BLaER1 treated with 17β-estradiol and CSF1 and Interleukin-3, amounts not matched to agents 10 nM and 100 nM (cell line): ENCODE measurements around the gene AKR1C3.
A peak's percentile ranks its signal among the peaks of the same experiment; 100 is the strongest.
"Not testable (repeated sequence)": the region's sequence is repeated elsewhere in the genome, so short reads cannot be mapped to it uniquely, and the experiment has no call there.

Source experiments
- H3K27ac ChIP-seq, 11 experiments: shearing (Covaris generic); formaldehyde crosslinking; 2 replicates each; pipeline ENCODE4 v1.8.1; 2022
- H3K27me3 ChIP-seq, 11 experiments: shearing (Covaris generic); formaldehyde crosslinking; 2 replicates each; pipeline ENCODE4 v1.8.1; 2022
- H3K36me3 ChIP-seq, 11 experiments: shearing (Covaris generic); formaldehyde crosslinking; 2 replicates each; pipeline ENCODE4 v1.8.1; 2022
- H3K4me1 ChIP-seq, 10 experiments: shearing (Covaris generic); formaldehyde crosslinking; 2 replicates each; pipeline ENCODE4 v1.8.1; 2022
- H3K4me2 ChIP-seq, 11 experiments: shearing (Covaris generic); formaldehyde crosslinking; 2 replicates each; pipeline ENCODE4 v1.8.1; 2022
- H3K4me3 ChIP-seq, 10 experiments: shearing (Covaris generic); formaldehyde crosslinking; 2 replicates each; pipeline ENCODE4 v1.8.1; 2022
- H3K9ac ChIP-seq, 11 experiments: shearing (Covaris generic); formaldehyde crosslinking; 2 replicates each; pipeline ENCODE4 v1.8.1; 2022
- H3K9me3 ChIP-seq, 11 experiments: shearing (Covaris generic); formaldehyde crosslinking; replicated peaks in 1 of 11; 2 replicates each; pipeline ENCODE4 v1.8.1; 2022
- H4K20me1 ChIP-seq, 11 experiments: shearing (Covaris generic); formaldehyde crosslinking; 2 replicates each; pipeline ENCODE4 v1.8.1; 2022
- Cebpa-rat ChIP-seq, 11 experiments: shearing (Covaris generic); IDR thresholded peaks; 2 replicates each; pipeline ENCODE4 v1.8.1; 2022

AKR1C3 gene

DNA sequence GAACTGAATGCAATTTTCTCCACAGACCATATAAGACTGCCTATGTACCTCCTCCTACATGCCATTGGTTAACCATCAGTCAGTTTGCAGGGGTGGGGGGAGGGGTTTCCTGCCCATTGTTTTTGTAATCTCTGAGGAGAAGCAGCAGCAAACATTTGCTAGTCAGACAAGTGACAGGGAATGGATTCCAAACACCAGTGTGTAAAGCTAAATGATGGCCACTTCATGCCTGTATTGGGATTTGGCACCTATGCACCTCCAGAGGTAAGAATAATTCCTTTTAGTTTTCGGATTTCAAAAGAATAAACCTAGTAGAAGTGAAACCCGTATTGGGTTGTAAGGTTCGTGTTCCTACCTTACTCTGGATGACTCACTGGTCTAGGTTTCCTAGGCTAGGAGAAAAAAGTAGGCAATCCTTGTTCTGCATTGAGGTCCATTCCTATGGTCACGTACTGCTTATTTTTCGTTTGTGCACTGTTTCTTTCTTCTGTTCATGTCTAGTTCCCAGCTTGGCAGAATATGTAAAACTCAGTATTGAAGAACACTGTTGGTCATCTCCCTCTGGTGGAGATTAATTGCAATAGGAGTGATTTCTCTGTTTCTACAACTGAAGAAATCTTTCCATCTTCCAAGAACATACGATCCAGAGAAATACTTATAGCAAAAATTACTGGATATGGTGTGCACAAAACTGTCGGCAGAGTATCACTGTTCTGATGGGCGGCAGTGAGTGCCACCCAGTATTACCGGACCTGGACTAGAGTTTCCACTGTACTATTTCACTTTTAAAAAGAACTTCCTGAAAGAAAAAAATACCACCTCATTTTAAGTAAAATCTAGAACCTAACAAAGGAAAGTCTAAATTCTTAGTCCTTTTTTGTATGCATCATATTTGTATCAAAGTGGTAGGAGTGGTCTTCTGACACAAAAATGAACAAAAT, at the start of gene AKR1C3:
TSS of gene AKR1C3 (plus strand) at position 150 of the 941 bp plus-strand sequence. CDS start at position 181, 31 bp downstream.
- Histone ChIP-seq H3K27ac (peak within 1 kb of the TSS in 6 of 11 experiments; percentile 1 to 62 (median 24); a peak in 7 of 22 replicates), H3K27me3 (no peaks in the 10 kb centered on the region), H3K4me2 (peak within 1 kb of the TSS; percentile 48 to 83 (median 74)), H3K9ac (peak within 1 kb of the TSS in 10 of 11 experiments; percentile 9 to 60 (median 42); a peak in 14 of 22 replicates), H3K36me3 (no peaks in the 10 kb centered on the region), H4K20me1 (no peaks in the 10 kb centered on the region), H3K4me1 (peaks cover 0 to 12% (median 8%) of the 10 kb centered on the region in 10 experiments; a peak in 13 of 20 replicates), H3K4me3 (peak within 1 kb of the TSS; percentile 44 to 60 (median 54)), H3K9me3 (peaks cover 0 to 12% (median 0%) of the 10 kb centered on the region in 11 experiments; a peak in 9 of 22 replicates)
- TF ChIP-seq Cebpa-rat (IDR thresholded peaks at IDR 0.05): no peak

DNA sequence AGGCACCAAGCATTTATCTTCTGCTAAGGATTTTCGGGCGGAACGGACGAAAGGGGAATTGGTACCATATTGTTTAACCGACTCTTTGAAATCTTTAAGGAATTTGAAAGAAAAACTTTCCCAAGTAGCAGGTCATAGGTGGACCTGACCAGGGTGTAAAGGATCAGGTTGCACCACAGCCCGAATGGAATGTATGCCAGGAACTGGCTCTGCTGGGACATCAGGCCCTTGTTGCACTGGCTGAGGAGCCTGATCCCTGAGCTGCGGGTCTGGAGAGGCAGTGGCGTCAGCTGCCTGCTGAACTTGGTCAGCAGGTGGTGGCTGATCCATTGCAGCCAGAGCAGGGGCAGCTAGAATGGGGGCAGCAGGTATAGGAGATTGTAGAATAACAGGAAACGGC, 49.1 kb upstream of the AKR1C3 start:
- Histone ChIP-seq H3K27me3 (no peaks in the 10 kb centered on the region), H4K20me1 (no peaks in the 10 kb centered on the region), H3K36me3 (no peaks in the 10 kb centered on the region), H3K27ac (no peak overlapping the region), H3K9me3 (peaks cover 30 to 61% (median 38%) of the 10 kb centered on the region in 11 experiments), H3K4me3 (no peak overlapping the region), H3K9ac (no peak overlapping the region), H3K4me1 (peaks cover 8 to 15% (median 11%) of the 10 kb centered on the region in 10 experiments; a peak in 16 of 20 replicates), H3K4me2 (no peak overlapping the region)
- no peak for TF ChIP-seq Cebpa-rat (IDR thresholded peaks at IDR 0.05)

DNA sequence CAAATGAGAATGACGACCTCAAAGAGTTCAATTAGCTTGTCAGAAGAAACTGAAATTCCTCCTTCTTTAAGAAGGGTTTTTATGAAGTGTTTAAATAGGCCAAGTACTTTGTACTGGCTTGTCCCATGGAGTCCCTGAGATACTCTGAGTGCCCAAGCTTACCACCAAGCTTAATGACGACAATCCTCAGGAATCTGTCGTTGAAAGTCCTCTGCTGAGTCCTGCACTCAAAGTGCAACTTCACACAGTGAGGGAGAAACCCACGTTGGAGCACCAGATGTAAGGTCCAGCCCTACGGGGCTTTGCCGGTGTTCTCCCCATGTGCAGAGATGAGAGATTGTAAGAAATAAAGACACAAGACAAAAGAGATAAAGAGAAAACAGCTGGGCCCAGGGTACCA, 47.8 kb upstream of the AKR1C3 start:
- H3K27ac ChIP-seq: no peak overlapping the region
- H3K4me2 ChIP-seq: no peak overlapping the region
- no peak for TF ChIP-seq Cebpa-rat (IDR thresholded peaks at IDR 0.05)
- peaks cover 17 to 48% (median 25%) of the 10 kb centered on the region in 11 experiments; a peak in 21 of 22 replicates for H3K9me3 ChIP-seq
- H3K36me3 ChIP-seq: no peaks in the 10 kb centered on the region
- H3K27me3 ChIP-seq: no peaks in the 10 kb centered on the region
- no peak overlapping the region for H3K4me3 ChIP-seq
- peaks cover 4 to 8% (median 6%) of the 10 kb centered on the region in 10 experiments; a peak in 16 of 20 replicates for H3K4me1 ChIP-seq
- no peak overlapping the region for H3K9ac ChIP-seq
- H4K20me1 ChIP-seq: no peaks in the 10 kb centered on the region

DNA sequence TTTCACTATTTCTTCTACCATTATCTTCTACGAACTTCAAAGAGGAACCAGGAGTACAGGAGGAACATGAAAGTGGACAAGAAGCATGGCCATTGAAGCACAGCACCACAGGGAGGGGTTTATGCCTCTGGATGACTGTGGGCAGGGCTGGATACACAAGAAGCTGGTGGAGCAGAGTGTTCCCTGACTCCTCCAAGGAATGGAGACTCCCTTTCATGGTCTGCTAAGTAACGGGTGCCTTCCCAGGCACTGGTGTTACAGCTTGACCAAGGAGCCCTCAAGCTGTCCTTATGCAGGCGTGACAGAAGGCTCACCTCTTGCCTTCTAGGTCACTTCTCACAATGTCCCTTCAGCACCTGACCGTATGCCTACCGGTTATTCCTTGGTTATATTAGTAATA, 47.2 kb upstream of the AKR1C3 start:
- H3K4me1 ChIP-seq, H3K36me3 ChIP-seq, H3K4me2 ChIP-seq, H3K27me3 ChIP-seq, H3K9ac ChIP-seq, H4K20me1 ChIP-seq, H3K27ac ChIP-seq, H3K4me3 ChIP-seq: not testable (repeated sequence)
- peaks cover 13 to 42% (median 19%) of the 10 kb centered on the region in 11 experiments; a peak in 20 of 22 replicates for H3K9me3 ChIP-seq

DNA sequence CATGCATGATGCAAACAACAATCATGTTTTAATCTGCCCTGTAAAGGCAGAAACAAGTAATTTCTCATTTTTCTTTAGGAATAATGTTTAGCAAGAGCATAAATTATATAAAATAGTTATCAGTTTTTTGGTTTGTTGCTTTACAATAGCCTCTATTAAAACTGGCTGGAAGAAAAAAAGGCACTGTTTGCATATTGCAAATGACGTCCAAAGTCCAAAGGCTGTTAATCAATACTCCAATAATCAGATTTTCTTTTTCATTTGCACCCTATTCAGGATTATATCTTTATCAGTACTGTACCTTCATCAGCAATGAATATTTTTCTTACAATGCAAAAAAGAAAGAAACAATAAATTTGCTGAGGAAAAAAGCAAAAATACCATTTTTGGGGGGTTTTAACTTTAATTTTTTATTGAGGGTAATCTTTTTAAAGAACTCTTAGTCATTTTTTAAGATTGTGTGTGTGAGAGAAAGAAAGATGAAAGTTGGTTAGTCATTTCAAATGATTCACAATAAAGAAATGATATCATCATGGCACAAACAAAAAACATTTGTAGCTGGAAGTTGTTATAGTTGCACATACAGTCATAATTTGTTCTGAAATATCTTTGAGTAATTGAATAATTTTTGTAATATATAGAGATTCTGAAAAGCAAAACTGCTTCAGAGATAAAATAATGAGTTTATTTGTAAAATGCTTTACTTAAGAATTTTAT, 46.1 kb upstream of the AKR1C3 start:
- H3K36me3 ChIP-seq: no peaks in the 10 kb centered on the region
- H3K4me2 ChIP-seq: no peak overlapping the region
- no peaks in the 10 kb centered on the region for H3K27me3 ChIP-seq
- no peak overlapping the region for H3K27ac ChIP-seq
- H3K4me3 ChIP-seq: no peak overlapping the region
- peaks cover 7 to 38% (median 20%) of the 10 kb centered on the region in 11 experiments; a peak in 20 of 22 replicates for H3K9me3 ChIP-seq
- H3K9ac ChIP-seq: no peak overlapping the region
- TF ChIP-seq Cebpa-rat (IDR thresholded peaks at IDR 0.05): no peak
- H4K20me1 ChIP-seq: no peaks in the 10 kb centered on the region
- H3K4me1 ChIP-seq: no peaks in the 10 kb centered on the region

DNA sequence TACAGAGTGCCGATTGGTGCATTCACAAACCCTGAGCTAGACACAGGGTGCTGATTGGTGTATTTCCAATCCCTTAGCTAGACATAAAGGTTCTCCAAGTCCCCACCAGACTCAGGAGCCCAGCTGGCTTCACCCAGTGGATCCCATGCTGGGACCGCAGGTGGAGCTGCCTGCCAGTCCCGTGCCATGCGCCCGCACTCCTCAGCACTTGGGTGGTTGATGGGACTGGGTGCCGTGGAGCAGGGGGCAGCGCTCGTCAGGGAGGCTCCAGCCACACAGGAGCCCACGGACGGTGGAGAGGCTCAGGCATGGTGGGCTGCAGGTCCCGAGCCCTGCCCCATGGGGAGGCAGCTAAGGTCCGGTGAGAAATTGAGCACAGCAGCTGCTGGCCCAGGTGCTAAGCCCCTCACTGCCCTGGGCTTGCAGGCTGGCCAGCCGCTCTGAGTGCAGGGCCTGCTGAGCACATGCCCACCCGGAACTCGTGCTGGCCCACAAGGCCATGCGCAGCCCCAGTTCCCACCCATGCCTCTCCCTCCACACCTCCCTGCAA, 41.2 kb upstream of the AKR1C3 start:
- not testable (repeated sequence) for H3K4me3 ChIP-seq, H3K4me2 ChIP-seq, H3K4me1 ChIP-seq, H3K27ac ChIP-seq, H3K36me3 ChIP-seq, H3K9ac ChIP-seq, H3K27me3 ChIP-seq, H4K20me1 ChIP-seq
- H3K9me3 ChIP-seq: peaks cover 0 to 16% (median 8%) of the 10 kb centered on the region in 11 experiments; a peak in 18 of 22 replicates

DNA sequence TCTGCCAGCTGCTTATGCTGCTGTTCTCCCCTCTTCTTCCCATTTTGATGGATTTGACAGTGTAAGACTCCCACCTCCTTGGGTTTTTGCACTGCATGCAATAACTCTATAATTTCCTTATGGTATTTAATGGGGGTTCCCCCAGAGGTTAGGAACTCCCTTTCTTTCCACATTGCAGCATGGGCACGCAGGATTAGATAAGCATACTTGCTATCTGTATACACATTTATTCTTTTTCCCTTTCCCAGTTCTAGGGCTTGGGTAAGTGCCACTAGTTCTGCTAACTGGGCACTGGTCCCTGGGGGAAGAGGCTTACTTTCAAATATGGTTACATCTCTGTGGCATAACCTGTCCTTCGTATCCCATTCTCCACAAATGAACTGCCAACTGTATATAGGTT, 39.4 kb upstream of the AKR1C3 start:
- H3K4me1 ChIP-seq, H3K4me2 ChIP-seq, H3K9ac ChIP-seq, H3K4me3 ChIP-seq, H3K27ac ChIP-seq, H3K27me3 ChIP-seq, H3K36me3 ChIP-seq, H4K20me1 ChIP-seq: not testable (repeated sequence)
- peaks cover 0 to 22% (median 12%) of the 10 kb centered on the region in 11 experiments; a peak in 18 of 22 replicates for H3K9me3 ChIP-seq

DNA sequence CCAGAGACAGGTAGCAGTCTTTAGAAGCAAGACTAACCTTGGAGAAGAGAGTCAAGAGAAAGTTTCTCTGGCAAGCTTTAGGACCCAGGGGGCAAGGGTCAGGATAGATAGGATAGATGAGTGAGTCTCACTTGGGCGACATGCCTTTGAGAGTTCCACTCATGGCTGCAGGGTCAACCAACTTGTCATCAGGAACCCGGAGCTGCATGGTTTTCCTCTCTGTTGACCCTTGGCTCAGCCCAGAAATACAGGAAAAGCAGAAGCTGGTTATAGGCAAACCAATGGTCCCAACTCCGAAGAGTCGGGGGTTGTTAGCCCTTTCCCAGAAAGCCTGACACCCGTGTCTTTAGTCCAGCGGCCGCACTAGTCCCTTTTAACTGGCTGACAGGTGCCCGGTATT, 34.9 kb upstream of the AKR1C3 start:
- H3K36me3 ChIP-seq, H3K9ac ChIP-seq, H3K27ac ChIP-seq, H3K4me1 ChIP-seq, H3K4me2 ChIP-seq, H4K20me1 ChIP-seq, H3K27me3 ChIP-seq, H3K4me3 ChIP-seq: not testable (repeated sequence)
- H3K9me3 ChIP-seq: peaks cover 0 to 17% (median 6%) of the 10 kb centered on the region in 11 experiments; a peak in 6 of 22 replicates

DNA sequence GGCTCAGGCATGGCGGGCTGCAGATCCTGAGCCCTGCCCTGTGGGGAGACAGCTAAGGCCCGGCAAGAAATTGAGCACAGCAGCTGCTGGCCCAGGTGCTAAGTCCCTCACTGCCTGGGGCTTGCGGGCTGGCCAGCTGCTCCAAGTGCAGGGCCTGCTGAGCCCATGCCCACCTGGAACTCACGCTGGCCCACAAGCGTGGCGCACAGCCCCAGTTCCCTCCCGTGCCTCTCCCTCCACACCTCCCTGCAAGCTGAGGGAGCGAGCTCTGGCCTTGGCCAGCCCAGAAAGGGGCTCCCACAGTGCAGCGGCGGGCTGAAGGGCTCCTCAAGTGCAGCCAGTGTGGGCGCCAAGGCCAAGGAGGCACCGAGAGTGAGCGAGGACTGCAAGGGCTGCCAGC, 33.4 kb upstream of the AKR1C3 start:
- H3K27ac ChIP-seq, H3K4me2 ChIP-seq, H3K4me3 ChIP-seq, H3K36me3 ChIP-seq, H3K4me1 ChIP-seq, H4K20me1 ChIP-seq, H3K27me3 ChIP-seq, H3K9ac ChIP-seq: not testable (repeated sequence)
- H3K9me3 ChIP-seq: peaks cover 0 to 17% (median 6%) of the 10 kb centered on the region in 11 experiments; a peak in 6 of 22 replicates
